HFF-Myc (cell line): Measurements from ENCODE around the gene TMC2.

ENCODE experiments used
- DNase-seq: peaks from one replicate; pipeline ENCODE4 v3.0.0-alpha.2; 2011; ENCODE audit warnings: low read depth; ENCODE audit errors: extremely low read depth
- H3K4me3 ChIP-seq: replicated peaks from 2 replicates; pipeline ENCODE4 v1.5.1; 2011; ENCODE audit warnings: low read depth, mild to moderate bottlenecking, control low read depth, low read length
- TF ChIP-seq, protein P1 (sequence below): IDR thresholded peaks from 2 replicates; pipeline ENCODE4 v1.5.1; 2012; ENCODE audit warnings: mild to moderate bottlenecking, low read depth, low read length, control low read depth; ENCODE audit errors: missing control alignments

TMC2 gene

DNA sequence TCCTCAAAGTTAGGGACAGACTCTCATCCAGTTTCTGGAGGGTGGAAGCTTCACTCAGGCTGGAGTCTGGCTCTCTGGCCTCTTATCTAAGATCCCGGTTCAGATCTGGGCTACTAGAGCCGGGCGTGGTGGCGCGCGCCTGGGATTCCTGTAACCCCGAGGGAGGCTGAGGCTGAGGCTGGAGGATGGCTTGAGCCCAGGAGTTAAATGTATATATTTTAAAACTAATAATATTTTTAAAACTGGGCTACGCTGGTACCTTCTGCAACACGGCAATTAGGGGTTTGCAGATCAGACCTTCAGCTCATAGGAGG is 26.9 kb upstream of the TMC2 start:
- TF ChIP-seq, protein P1, sequence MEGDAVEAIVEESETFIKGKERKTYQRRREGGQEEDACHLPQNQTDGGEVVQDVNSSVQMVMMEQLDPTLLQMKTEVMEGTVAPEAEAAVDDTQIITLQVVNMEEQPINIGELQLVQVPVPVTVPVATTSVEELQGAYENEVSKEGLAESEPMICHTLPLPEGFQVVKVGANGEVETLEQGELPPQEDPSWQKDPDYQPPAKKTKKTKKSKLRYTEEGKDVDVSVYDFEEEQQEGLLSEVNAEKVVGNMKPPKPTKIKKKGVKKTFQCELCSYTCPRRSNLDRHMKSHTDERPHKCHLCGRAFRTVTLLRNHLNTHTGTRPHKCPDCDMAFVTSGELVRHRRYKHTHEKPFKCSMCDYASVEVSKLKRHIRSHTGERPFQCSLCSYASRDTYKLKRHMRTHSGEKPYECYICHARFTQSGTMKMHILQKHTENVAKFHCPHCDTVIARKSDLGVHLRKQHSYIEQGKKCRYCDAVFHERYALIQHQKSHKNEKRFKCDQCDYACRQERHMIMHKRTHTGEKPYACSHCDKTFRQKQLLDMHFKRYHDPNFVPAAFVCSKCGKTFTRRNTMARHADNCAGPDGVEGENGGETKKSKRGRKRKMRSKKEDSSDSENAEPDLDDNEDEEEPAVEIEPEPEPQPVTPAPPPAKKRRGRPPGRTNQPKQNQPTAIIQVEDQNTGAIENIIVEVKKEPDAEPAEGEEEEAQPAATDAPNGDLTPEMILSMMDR = no peak
- peak overlapping the region; percentile 89 for H3K4me3 ChIP-seq
- no peak for DNase-seq

DNA sequence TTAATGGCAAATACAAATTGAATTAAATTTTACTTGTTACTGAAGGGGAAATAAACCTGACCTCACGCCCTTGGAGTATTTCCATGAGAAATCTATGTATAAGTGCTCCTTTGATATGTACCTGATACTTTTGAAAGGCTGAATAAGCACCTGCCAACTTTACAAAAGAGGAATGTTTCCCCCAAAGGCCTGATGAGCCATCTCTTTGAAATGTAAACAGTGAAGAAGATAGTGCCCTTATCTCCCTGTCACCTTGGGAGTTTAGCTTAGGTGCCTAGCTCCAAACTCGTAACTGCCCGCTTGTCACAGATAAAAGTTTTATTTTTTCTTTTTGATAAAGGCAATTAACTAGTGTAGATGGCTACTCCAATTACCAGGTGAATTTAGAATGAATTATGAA is 26.6 kb upstream of the TMC2 start:
- H3K4me3 ChIP-seq = peak overlapping the region; percentile 89
- TF ChIP-seq, protein P1 = no peak
- DNase-seq = no peak

DNA sequence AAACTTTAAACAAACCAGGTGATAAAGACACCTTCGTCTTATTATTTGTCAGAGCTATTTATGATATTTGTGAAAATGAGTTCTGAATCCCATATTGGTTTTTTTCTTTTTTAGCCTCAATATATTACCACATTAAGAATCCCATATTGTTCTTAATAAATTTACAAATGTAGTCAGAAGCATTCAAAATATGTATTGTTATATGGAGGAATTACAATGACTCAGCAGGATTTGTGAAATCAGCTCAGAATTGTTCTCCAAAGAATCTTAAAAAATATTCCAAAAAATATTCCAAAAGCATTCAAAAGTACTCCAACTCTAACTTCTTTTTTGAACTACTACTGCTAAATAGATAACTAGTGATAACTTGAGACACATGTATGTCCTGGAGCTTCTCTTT is 21.2 kb upstream of the TMC2 start:
- TF ChIP-seq, protein P1 = no peak
- DNase-seq = no peak
- no peak overlapping the region for H3K4me3 ChIP-seq

DNA sequence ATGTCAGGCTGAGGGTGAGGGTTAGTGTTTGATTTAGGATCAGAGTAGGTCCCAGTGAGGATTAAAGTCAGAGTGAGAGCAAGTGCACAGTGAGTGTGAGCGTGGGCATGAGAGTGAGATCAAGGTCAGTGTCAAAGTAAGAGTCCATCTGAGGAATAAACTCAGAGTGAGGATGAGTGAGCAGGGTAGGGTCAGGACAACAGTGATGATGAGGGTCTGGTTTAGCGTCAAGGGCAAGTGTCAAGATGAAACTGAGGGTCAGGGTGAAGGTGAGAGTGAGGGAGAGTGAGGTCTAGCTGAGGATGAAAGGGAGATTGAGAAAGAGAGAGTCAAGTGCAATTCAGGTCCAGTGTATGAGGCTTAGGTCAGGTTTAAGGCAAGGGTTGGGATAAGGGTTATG is 20.0 kb upstream of the TMC2 start:
- DNase-seq = no peak
- TF ChIP-seq, protein P1 = no peak
- H3K4me3 ChIP-seq = no peak overlapping the region

DNA sequence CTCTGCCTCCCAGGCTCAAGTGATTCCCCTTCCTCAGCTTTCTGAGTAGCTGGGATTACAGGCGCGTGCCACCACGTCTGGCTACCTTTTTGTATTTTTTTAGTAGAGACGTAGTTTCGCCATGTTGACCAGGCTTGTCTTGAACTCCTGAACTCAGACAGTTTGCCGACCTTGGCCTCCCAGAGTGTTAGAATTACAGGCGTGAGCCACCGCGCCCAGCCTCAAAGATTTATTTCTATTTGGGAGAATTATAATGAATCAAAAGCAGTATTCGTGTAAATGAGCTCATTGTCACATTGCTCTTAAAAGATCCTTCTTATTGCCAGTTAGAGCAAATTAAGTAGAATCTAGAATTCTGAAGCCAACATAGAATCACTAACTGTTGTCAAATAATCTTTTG is 18.3 kb upstream of the TMC2 start:
- TF ChIP-seq, protein P1 = no peak
- no peak overlapping the region for H3K4me3 ChIP-seq
- DNase-seq = no peak

DNA sequence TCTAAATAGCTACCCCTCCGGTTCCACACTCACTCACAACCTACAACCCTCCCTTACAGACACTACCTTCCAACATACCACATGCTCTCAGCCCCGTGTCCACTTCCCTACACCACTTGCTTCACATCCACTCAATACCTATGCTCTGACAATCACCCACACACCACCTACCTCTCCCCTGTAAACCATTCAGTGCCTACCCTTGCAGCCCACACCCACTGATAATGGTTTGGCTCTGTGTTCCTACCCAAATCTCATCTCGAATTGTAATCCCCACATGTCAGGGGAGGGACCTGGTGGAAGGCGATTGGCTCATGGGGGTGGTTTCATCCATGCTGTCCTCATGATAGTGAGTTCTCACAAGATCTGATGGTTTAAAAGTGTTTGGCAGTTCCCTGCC is 17.8 kb upstream of the TMC2 start:
- TF ChIP-seq, protein P1 = no peak
- DNase-seq = no peak
- no peak overlapping the region for H3K4me3 ChIP-seq

DNA sequence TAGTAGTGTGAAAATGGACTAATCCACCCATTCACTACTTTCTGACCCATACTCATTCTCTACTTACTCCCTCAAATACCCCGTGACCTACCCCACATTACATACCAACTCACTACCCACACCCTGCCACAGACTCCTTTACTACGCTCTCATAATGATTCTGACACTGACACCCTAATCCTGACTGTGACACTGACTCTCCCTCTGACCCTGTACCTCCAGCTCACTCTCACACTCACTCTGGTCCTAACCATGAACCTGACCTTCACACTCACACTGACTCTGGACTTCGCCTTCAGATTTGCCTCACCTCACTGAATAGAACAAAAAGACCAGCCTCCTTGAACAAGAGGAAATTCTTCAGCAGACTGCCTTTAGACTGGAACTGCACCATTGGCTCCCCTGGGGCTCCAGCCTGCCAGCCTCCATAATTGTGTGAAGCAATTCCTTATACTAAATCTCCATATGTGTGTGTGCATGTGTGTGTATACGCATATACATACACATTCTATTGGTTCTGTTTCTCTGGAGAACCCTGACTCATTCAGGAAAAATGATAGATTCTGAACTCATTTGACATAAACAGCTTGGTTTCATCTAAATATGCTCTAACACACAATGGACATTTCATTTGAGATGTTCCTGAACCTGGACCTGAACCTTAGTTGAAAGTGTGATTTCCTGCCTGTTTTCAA is 17.1 kb upstream of the TMC2 start:
- TF ChIP-seq, protein P1 = no peak
- no peak for DNase-seq
- H3K4me3 ChIP-seq = no peak overlapping the region
